B cell (primary cell): ENCODE results near the gene PIP5KL1. TPM values are rescaled to one million over a fixed set of nuclear protein-coding genes. Genes with fewer than 3 reads are reported as not detected.

Source experiments
- ATAC-seq: fragments of 200-7000 bp; cut with Tn5 transposase; one replicate; pipeline ENCODE4 v1.10.0; 2021; ENCODE audit warnings: low read depth, mild to moderate bottlenecking, moderate number of reproducible peaks, moderate library complexity
- CTCF ChIA-PET: fragments of 350-600 bp; sonication (Branson Sonifier 250); formaldehyde crosslinking; loops from one replicate; lab custom pipeline; 2021; ENCODE audit warnings: antibody characterized with exemption, inconsistent platforms; lab: Charles Lee
- POLR2A ChIA-PET: fragments of 350-600 bp; sonication (Branson Sonifier 250); formaldehyde crosslinking; loops from one replicate; lab custom pipeline; 2021; ENCODE audit warnings: antibody characterized with exemption; lab: Charles Lee
- DNase-seq: peaks from one replicate; pipeline ENCODE4 v3.0.0; 2013
- H2AFZ ChIP-seq: 2 replicates; pipeline ENCODE4 v1.6.1; 2012; ENCODE audit warnings: mild to moderate bottlenecking, low read depth, low read length; ENCODE audit not compliant: insufficient read depth, poor library complexity, severe bottlenecking
- H3K27ac ChIP-seq, 2 donors: 1 replicate in 1 of 2; 2 replicates in 1 of 2; pipeline ENCODE4 v1.5.1; 2012 to 2013; ENCODE audit warnings: low read length in 2 of 2, mild to moderate bottlenecking in 2 of 2, moderate library complexity in 1 of 2
- H3K27me3 ChIP-seq, 4 experiments: fragments of 200-600 bp in 1 of 4; sonication (generic) in 1 of 4; replicated peaks in 1 of 4; 1 replicate in 2 of 4; 2 replicates in 2 of 4; pipeline versions ENCODE4 v1.6.1 to v1.7.0; 2013 to 2016; ENCODE audit warnings: low read length in 3 of 4, mild to moderate bottlenecking in 2 of 4, mixed read lengths in 1 of 4, moderate library complexity in 1 of 4; ENCODE audit not compliant: insufficient read depth in 4 of 4, control insufficient read depth in 3 of 4; ENCODE audit errors: control extremely low read depth in 1 of 4
- H3K36me3 ChIP-seq, 2 experiments: replicated peaks in 1 of 2; 1 replicate in 1 of 2; 2 replicates in 1 of 2; pipeline versions ENCODE4 v1.6.1 to v1.7.1; 2013; ENCODE audit warnings: low read length in 1 of 2; ENCODE audit not compliant: insufficient read depth in 2 of 2, control insufficient read depth in 1 of 2; ENCODE audit errors: control extremely low read depth in 1 of 2, extremely low read depth in 1 of 2
- H3K4me1 ChIP-seq, 2 donors: fragments of 200-600 bp in 1 of 2; sonication (generic) in 1 of 2; 1 replicate in 1 of 2; 2 replicates in 1 of 2; pipeline versions ENCODE4 v1.5.1 to v1.6.1; 2013 to 2017; ENCODE audit warnings: low read length in 2 of 2; ENCODE audit not compliant: control insufficient read depth in 2 of 2, insufficient read depth in 2 of 2
- H3K4me2 ChIP-seq: replicated peaks from 2 replicates; pipeline ENCODE3; 2012; ENCODE audit warnings: mild to moderate bottlenecking, low read depth, low read length; ENCODE audit not compliant: poor library complexity, severe bottlenecking
- H3K4me3 ChIP-seq, 5 experiments: fragments of 200-600 bp in 1 of 5; sonication (generic) in 1 of 5; 1 replicate in 3 of 5; 2 replicates in 2 of 5; pipeline versions ENCODE4 v1.5.1 to v1.7.0; 2011 to 2016; ENCODE audit warnings: low read length in 4 of 5, mild to moderate bottlenecking in 4 of 5, low read depth in 2 of 5, control low read depth in 1 of 5, moderate library complexity in 1 of 5; ENCODE audit not compliant: insufficient read depth in 1 of 5; ENCODE audit errors: control extremely low read depth in 1 of 5, extremely low read depth in 1 of 5
- H3K79me2 ChIP-seq: fragments of 200-600 bp; sonication (generic); one replicate; pipeline ENCODE4 v1.6.0; 2016; ENCODE audit warnings: low read length; ENCODE audit not compliant: control insufficient read depth, insufficient read depth
- H3K9ac ChIP-seq: fragments of 200-600 bp; sonication (generic); 2 replicates; pipeline ENCODE4 v1.6.1; 2017; ENCODE audit warnings: mild to moderate bottlenecking, low read length, moderate library complexity
- H3K9me3 ChIP-seq, 3 donors: one replicate each; pipeline versions ENCODE4 v1.6.1 to v1.7.1; 2013; ENCODE audit warnings: low read length in 2 of 3; ENCODE audit not compliant: control insufficient read depth in 2 of 3, insufficient read depth in 1 of 3; ENCODE audit errors: control extremely low read depth in 1 of 3
- H4K20me1 ChIP-seq: 2 replicates; pipeline ENCODE4 v1.6.0; 2012; ENCODE audit warnings: mild to moderate bottlenecking, low read length; ENCODE audit not compliant: insufficient read depth, control insufficient read depth, poor library complexity, severe bottlenecking
- H3K27ac Mint-ChIP-seq: one replicate; pipeline ENCODE4 v1.8.0; 2021; ENCODE audit warnings: mixed read lengths
- H3K27me3 Mint-ChIP-seq: one replicate; pipeline ENCODE4 v1.8.0; 2021; ENCODE audit warnings: mixed read lengths
- H3K4me1 Mint-ChIP-seq: one replicate; pipeline ENCODE4 v1.8.0; 2021; ENCODE audit warnings: mixed read lengths
- H3K4me3 Mint-ChIP-seq: one replicate; pipeline ENCODE4 v1.8.0; 2021; ENCODE audit warnings: mixed read lengths
- H3K9me3 Mint-ChIP-seq: one replicate; pipeline ENCODE4 v1.8.0; 2022; ENCODE audit warnings: mixed read lengths; ENCODE audit not compliant: insufficient read depth
- CTCF ChIP-seq: fragments of 200-600 bp; IDR thresholded peaks from one replicate; pipeline ENCODE4 v1.8.0; 2022; ENCODE audit warnings: antibody characterized with exemption, mild to moderate bottlenecking
- EZH2 ChIP-seq: IDR thresholded peaks from 2 replicates; pipeline ENCODE4 v1.6.1; 2012; ENCODE audit warnings: borderline replicate concordance, low read depth, mild to moderate bottlenecking, moderate library complexity, low read length; ENCODE audit not compliant: insufficient read depth, poor library complexity, severe bottlenecking
- WGBS: methylation state at CpG from one replicate; pipeline ENCODE4 v1.1.5; 2013; ENCODE audit warnings: missing lambda C conversion rate; ENCODE audit not compliant: insufficient coverage; 5-methylcytosine and 5-hydroxymethylcytosine counted together
- intact Hi-C: fragments of 100-400 bp; cut with micrococcal nuclease; formaldehyde crosslinking; loops from one replicate; pipeline ENCODE4 v1.10.0; 2022
- polyA plus RNA-seq: library from polyadenylated mRNA; depleted of rRNA; stranded (reverse); fragments of >200 nt; gene quantifications from 2 replicates; pipeline ENCODE4 v1.2.3, GENCODE V29; 2012
- total RNA-seq, 2 donors: library from RNA; stranded (reverse); fragments of 120-200 nt in 1 of 2; gene quantifications; 1 replicate in 1 of 2; 2 replicates in 1 of 2; pipeline versions ENCODE4 v1.2.3 to v1.2.4, GENCODE V29; 2013 to 2022

The PIP5KL1 gene
- total and polyA plus RNA-seq, 2 donors (not counting 1 experiment from before 2014, with no cell fraction given) = 0.75 to 1.4 TPM

- intact Hi-C loops = no loop called here
- no peak for DNase-seq
- Histone ChIP-seq H3K9me3 (no peaks in the 10 kb centered on the region), H3K79me2 (peaks cover 71% of the 10 kb centered on the region), H4K20me1 (peaks cover 97% of the 10 kb centered on the region), H3K4me1 (peaks cover 4 to 20% of the 10 kb centered on the region in 2 donors), H3K4me2 (no peak overlapping the region), H3K27ac (no peak overlapping the region), H3K4me3 (no peak overlapping the region), H2AFZ (no peak overlapping the region), H3K9ac (no peak overlapping the region), H3K27me3 (no peaks in the 10 kb centered on the region), H3K36me3 (peaks cover 0 to 49% of the 10 kb centered on the region in 2 experiments)
- Mint-ChIP-seq H3K4me3 (no peak overlapping the region), H3K27ac (peak overlapping the region; percentile 73), H3K9me3 (no peaks in the 10 kb centered on the region), H3K4me1 (peaks cover 29% of the 10 kb centered on the region), H3K27me3 (no peaks in the 10 kb centered on the region)
- WGBS = 96% methylated on average over 19 of the region's 21 CpGs
- ChIA-PET CTCF (interaction anchor here (0.6 to 12.6 kb wide), 3 partner anchors 60 to 85 kb away, joined by 3 to 310 read pairs (median 251); no protein-coding TSS in a partner anchor), POLR2A (interaction anchor here (0.7 kb wide), 1 partner anchor 18 kb away, joined by 5 read pairs; no protein-coding TSS in a partner anchor)
- no peak for TF ChIP-seq EZH2
- no peak for TF ChIP-seq CTCF
- ATAC-seq = no peak
These were observed 20.1 kb upstream of the PIP5KL1 start for GRCh38 chr9:127950513-127951289.
